HG03457 (cell line): ENCODE results near the gene PPP4R2.
A peak's percentile ranks its signal among the peaks of the same experiment; 100 is the strongest.

ENCODE experiments used
- ATAC-seq: cut with Tn5 transposase; IDR thresholded peaks from one replicate; pipeline ENCODE4 v1.9.1; 2021; ENCODE audit warnings: moderate number of reproducible peaks; ENCODE audit not compliant: unreplicated experiment

The PPP4R2 gene

GRCh38 chr3:72996473-72997333 lies at the start of gene PPP4R2:
PPP4R2 (plus strand) TSS chr3:72996811; CDS start chr3:72997038, 227 bp downstream.
- peak; percentile 87 for ATAC-seq

- no peak for ATAC-seq
Measured at GRCh38 chr3:72947715-72948490, 48.7 kb upstream of the PPP4R2 start.

- no peak for ATAC-seq
Measured at GRCh38 chr3:72949016-72949415, 47.6 kb upstream of the PPP4R2 start.

- ATAC-seq: no peak
Measured at GRCh38 chr3:72950372-72950771, 46.2 kb upstream of the PPP4R2 start.

GRCh38 chr3:72950801-72951200 lies 45.8 kb upstream of the PPP4R2 start:
- ATAC-seq: no peak

GRCh38 chr3:72951259-72951722 lies 45.3 kb upstream of the PPP4R2 start:
- ATAC-seq: no peak

- no peak for ATAC-seq
Measured at GRCh38 chr3:72953325-72953956, 43.2 kb upstream of the PPP4R2 start.

- no peak for ATAC-seq
Measured at GRCh38 chr3:72957297-72957696, 39.3 kb upstream of the PPP4R2 start.

- no peak for ATAC-seq
Measured at GRCh38 chr3:72959336-72959735, 37.3 kb upstream of the PPP4R2 start.

- no peak for ATAC-seq
Measured at GRCh38 chr3:72960812-72961518, 35.6 kb upstream of the PPP4R2 start.

GRCh38 chr3:72961752-72962151 lies 34.9 kb upstream of the PPP4R2 start:
- ATAC-seq: no peak

- ATAC-seq: no peak
Measured at GRCh38 chr3:72962317-72962716, 34.3 kb upstream of the PPP4R2 start.

- no peak for ATAC-seq
Measured at GRCh38 chr3:72964633-72965032, 32.0 kb upstream of the PPP4R2 start.

- ATAC-seq: no peak
Measured at GRCh38 chr3:72968266-72968664, 28.3 kb upstream of the PPP4R2 start.

- ATAC-seq: no peak
Measured at GRCh38 chr3:72969766-72970165, 26.8 kb upstream of the PPP4R2 start.

- ATAC-seq: no peak
Measured at GRCh38 chr3:72970942-72971341, 25.7 kb upstream of the PPP4R2 start.

- ATAC-seq: no peak
Measured at GRCh38 chr3:72972706-72973030, 23.9 kb upstream of the PPP4R2 start.

- no peak for ATAC-seq
Measured at GRCh38 chr3:72973031-72973723, 23.4 kb upstream of the PPP4R2 start.

- no peak for ATAC-seq
Measured at GRCh38 chr3:72973786-72974185, 22.8 kb upstream of the PPP4R2 start.

- no peak for ATAC-seq
Measured at GRCh38 chr3:72974956-72975355, 21.7 kb upstream of the PPP4R2 start.
